Measurements from ENCODE around the gene TNFRSF4.

DNA sequence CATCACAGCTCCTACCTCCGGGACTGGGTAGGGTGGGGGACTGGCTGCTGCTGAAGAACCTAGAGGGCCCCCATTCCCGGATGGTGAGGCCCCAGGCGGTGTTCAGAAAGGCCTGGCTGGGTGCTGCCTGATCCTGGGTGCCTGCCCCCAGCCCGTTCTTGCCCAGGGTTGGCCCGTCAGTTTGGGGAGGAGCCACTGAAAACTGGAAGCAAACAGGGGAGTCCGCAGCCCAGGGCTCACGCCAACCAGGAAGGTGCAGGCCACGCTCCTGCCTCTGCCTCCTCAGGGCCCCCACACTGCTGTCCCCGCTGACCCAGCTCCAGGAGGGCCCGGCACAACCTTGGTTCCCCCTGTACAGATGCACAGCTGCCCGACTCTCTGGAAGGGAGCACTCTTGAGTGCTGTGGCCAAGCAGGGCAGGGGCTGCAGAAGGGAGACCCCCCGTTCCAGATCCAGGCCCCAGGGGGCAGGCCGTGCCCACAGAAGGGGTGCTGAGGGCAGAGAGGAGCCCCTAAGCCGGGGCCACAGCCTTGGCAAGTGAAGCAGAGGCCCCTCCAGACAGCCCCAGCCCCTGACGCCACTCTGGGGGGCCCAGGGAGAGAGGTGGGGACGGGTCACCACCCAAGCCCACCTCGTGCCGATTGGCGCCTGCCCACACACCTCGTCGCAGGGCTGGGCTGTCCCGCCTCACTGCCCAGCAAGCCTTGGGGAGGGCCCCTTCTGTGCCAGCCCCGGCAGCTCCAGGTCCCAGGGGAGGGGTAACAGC lies 27.1 kb upstream of the TNFRSF4 start:
- TF ChIP-seq, protein P1, sequence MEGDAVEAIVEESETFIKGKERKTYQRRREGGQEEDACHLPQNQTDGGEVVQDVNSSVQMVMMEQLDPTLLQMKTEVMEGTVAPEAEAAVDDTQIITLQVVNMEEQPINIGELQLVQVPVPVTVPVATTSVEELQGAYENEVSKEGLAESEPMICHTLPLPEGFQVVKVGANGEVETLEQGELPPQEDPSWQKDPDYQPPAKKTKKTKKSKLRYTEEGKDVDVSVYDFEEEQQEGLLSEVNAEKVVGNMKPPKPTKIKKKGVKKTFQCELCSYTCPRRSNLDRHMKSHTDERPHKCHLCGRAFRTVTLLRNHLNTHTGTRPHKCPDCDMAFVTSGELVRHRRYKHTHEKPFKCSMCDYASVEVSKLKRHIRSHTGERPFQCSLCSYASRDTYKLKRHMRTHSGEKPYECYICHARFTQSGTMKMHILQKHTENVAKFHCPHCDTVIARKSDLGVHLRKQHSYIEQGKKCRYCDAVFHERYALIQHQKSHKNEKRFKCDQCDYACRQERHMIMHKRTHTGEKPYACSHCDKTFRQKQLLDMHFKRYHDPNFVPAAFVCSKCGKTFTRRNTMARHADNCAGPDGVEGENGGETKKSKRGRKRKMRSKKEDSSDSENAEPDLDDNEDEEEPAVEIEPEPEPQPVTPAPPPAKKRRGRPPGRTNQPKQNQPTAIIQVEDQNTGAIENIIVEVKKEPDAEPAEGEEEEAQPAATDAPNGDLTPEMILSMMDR (IDR thresholded peaks at IDR 0.05) = no peak
- TF ChIP-seq POLR2A (IDR thresholded peaks at IDR 0.05) = no peak

All from tibial nerve (tissue), 3 donors.